Stimulated activated CD4-positive, alpha-beta T cell treated with anti-CD3 and anti-CD28 coated beads, TNF-alpha, amount 100 ng/mL, for 24 hours (primary cell): ENCODE measurements around the gene MTARC1.

Experiments
- DNase-seq, 3 experiments: peaks; one replicate each; pipeline ENCODE4 v3.0.0-alpha.2; 2020; ENCODE audit warnings: low read depth in 3 of 3

The MTARC1 gene

GRCh38 chr1:220786337-220787068, at the start of gene MTARC1:
MTARC1 (plus strand) TSS chr1:220786913; CDS start chr1:220786945, 32 bp downstream.
- DNase-seq: peak in 1 of 3 experiments; percentile 7

- DNase-seq: no peak
Measured at GRCh38 chr1:220741349-220741748, 45.4 kb upstream of the MTARC1 start.

GRCh38 chr1:220741825-220742224, 44.9 kb upstream of the MTARC1 start:
- no peak for DNase-seq

GRCh38 chr1:220742520-220742919, 44.2 kb upstream of the MTARC1 start:
- no peak for DNase-seq

GRCh38 chr1:220746851-220747250, 39.9 kb upstream of the MTARC1 start:
- no peak for DNase-seq

- DNase-seq: no peak
Measured at GRCh38 chr1:220747437-220748088, 39.1 kb upstream of the MTARC1 start.

GRCh38 chr1:220748089-220748934, 38.4 kb upstream of the MTARC1 start, which contains the start of gene MTARC2:
MTARC2 (plus strand) TSS chr1:220748322; CDS start chr1:220748532, 210 bp downstream.
- DNase-seq: peak in 1 of 3 experiments; percentile 11

GRCh38 chr1:220748936-220749335, 37.8 kb upstream of the MTARC1 start:
- no peak for DNase-seq

GRCh38 chr1:220750131-220750515, 36.6 kb upstream of the MTARC1 start:
- no peak for DNase-seq

- no peak for DNase-seq
Measured at GRCh38 chr1:220751111-220751510, 35.6 kb upstream of the MTARC1 start.

GRCh38 chr1:220754212-220754917, 32.3 kb upstream of the MTARC1 start:
- no peak for DNase-seq

GRCh38 chr1:220754918-220755295, 31.8 kb upstream of the MTARC1 start:
- DNase-seq: no peak

- DNase-seq: no peak
Measured at GRCh38 chr1:220755309-220755708, 31.4 kb upstream of the MTARC1 start.

GRCh38 chr1:220757441-220757840, 29.3 kb upstream of the MTARC1 start:
- DNase-seq: no peak

- DNase-seq: no peak
Measured at GRCh38 chr1:220759147-220759546, 27.6 kb upstream of the MTARC1 start.

GRCh38 chr1:220761688-220762427, 24.9 kb upstream of the MTARC1 start:
- no peak for DNase-seq

- no peak for DNase-seq
Measured at GRCh38 chr1:220764757-220765156, 22.0 kb upstream of the MTARC1 start.

GRCh38 chr1:220767312-220768125, 19.2 kb upstream of the MTARC1 start:
- no peak for DNase-seq

- no peak for DNase-seq
Measured at GRCh38 chr1:220768126-220768601, 18.5 kb upstream of the MTARC1 start.

GRCh38 chr1:220769205-220769604, 17.5 kb upstream of the MTARC1 start:
- no peak for DNase-seq
